GM23338 (cell line): ENCODE data around the gene KLHL17. TPM values are rescaled to one million over a fixed set of nuclear protein-coding genes. Genes with fewer than 3 reads are reported as not detected.

Source experiments
- ATAC-seq: fragments of 200-7000 bp; cut with Tn5 transposase; 3 replicates; pipeline ENCODE4 v1.9.1; 2020
- DNase-seq: peaks from one replicate; pipeline ENCODE4 v3.0.0-alpha.2; 2015; ENCODE audit warnings: low spot score
- H2AFZ ChIP-seq: fragments of 200-600 bp; sonication (generic); 2 replicates; pipeline ENCODE4 v1.8.0; 2016; ENCODE audit warnings: antibody characterized with exemption, mild to moderate bottlenecking, moderate library complexity
- H3F3A ChIP-seq: fragments of 200-600 bp; sonication (generic); replicated peaks from 2 replicates; pipeline ENCODE4 v1.8.0; 2017; ENCODE audit warnings: antibody characterized with exemption, mixed run types, low read depth
- H3K27ac ChIP-seq: fragments of 200-600 bp; sonication (generic); 2 replicates; pipeline ENCODE4 v1.6.1; 2016; ENCODE audit warnings: low read depth
- H3K27me3 ChIP-seq: fragments of 200-600 bp; sonication (generic); 2 replicates; pipeline ENCODE4 v1.8.0; 2016; ENCODE audit warnings: mild to moderate bottlenecking, mixed run types, moderate library complexity; ENCODE audit not compliant: insufficient read depth
- H3K36me3 ChIP-seq: fragments of 200-600 bp; sonication (generic); 2 replicates; pipeline ENCODE4 v1.8.0; 2016; ENCODE audit warnings: mild to moderate bottlenecking; ENCODE audit not compliant: insufficient read depth
- H3K4me1 ChIP-seq: fragments of 200-600 bp; sonication (generic); 2 replicates; pipeline ENCODE4 v1.8.0; 2016; ENCODE audit warnings: mild to moderate bottlenecking, moderate library complexity; ENCODE audit not compliant: insufficient read depth
- H3K4me2 ChIP-seq: fragments of 200-600 bp; sonication (generic); 2 replicates; pipeline ENCODE4 v1.7.1; 2017; ENCODE audit warnings: mixed run types
- H3K4me3 ChIP-seq: fragments of 200-600 bp; sonication (generic); 2 replicates; pipeline ENCODE4 v1.6.1; 2016; ENCODE audit warnings: mixed run types
- H3K79me2 ChIP-seq: fragments of 200-600 bp; sonication (generic); replicated peaks from 2 replicates; pipeline ENCODE4 v1.8.0; 2017; ENCODE audit warnings: mild to moderate bottlenecking; ENCODE audit not compliant: insufficient read depth
- H3K9me2 ChIP-seq: fragments of 200-600 bp; sonication (generic); 2 replicates; pipeline ENCODE4 v1.8.0; 2017; ENCODE audit not compliant: insufficient read depth
- H4K20me1 ChIP-seq: fragments of 200-600 bp; sonication (generic); replicated peaks from 2 replicates; pipeline ENCODE4 v1.8.0; 2017; ENCODE audit warnings: mild to moderate bottlenecking; ENCODE audit not compliant: insufficient read depth
- H3K27ac Mint-ChIP-seq: 2 replicates; pipeline ENCODE4 v1.8.0; 2020; ENCODE audit warnings: inconsistent platforms, mild to moderate bottlenecking, moderate library complexity, mixed read lengths
- H3K27me3 Mint-ChIP-seq: 3 replicates; pipeline ENCODE4 v1.8.0; 2022; ENCODE audit warnings: low read depth, mild to moderate bottlenecking, moderate library complexity, mixed read lengths, inconsistent platforms; ENCODE audit not compliant: insufficient read depth, poor library complexity
- H3K36me3 Mint-ChIP-seq: 3 replicates; pipeline ENCODE4 v1.8.0; 2021; ENCODE audit warnings: low read depth, mild to moderate bottlenecking, inconsistent platforms, moderate library complexity, mixed read lengths
- H3K4me1 Mint-ChIP-seq: 3 replicates; pipeline ENCODE4 v1.8.0; 2020; ENCODE audit warnings: mild to moderate bottlenecking, inconsistent platforms, mixed read lengths
- H3K4me3 Mint-ChIP-seq: 3 replicates; pipeline ENCODE4 v1.8.0; 2021; ENCODE audit warnings: moderate library complexity, mild to moderate bottlenecking, inconsistent platforms, mixed read lengths
- H3K9me3 Mint-ChIP-seq: 3 replicates; pipeline ENCODE4 v1.8.0; 2020; ENCODE audit warnings: moderate library complexity, mild to moderate bottlenecking, inconsistent platforms, mixed read lengths
- CTCF ChIP-seq, 2 experiments: fragments of 200-600 bp in 1 of 2; sonication (generic) in 1 of 2; conservative IDR thresholded peaks; 2 replicates each; pipeline versions ENCODE4 v1.5.1 to v1.6.1; 2016 to 2017; ENCODE audit warnings: antibody characterized with exemption in 2 of 2, low read depth in 2 of 2, mild to moderate bottlenecking in 2 of 2, moderate library complexity in 1 of 2
- JUNB ChIP-seq: IDR thresholded peaks from one replicate; pipeline ENCODE4 v1.6.1; 2016; ENCODE audit warnings: antibody characterized with exemption; ENCODE audit not compliant: unreplicated experiment
- NANOG ChIP-seq: IDR thresholded peaks from 2 replicates; pipeline ENCODE4 v1.6.1; 2016; ENCODE audit warnings: antibody characterized with exemption, borderline replicate concordance
- REST ChIP-seq: IDR thresholded peaks from one replicate; pipeline ENCODE4 v1.6.1; 2018; ENCODE audit warnings: antibody characterized with exemption; ENCODE audit not compliant: unreplicated experiment
- ZNF114 ChIP-seq: fragments of 250-450 bp; sonication (Bioruptor Pico); IDR thresholded peaks from 2 replicates; pipeline ENCODE4 v1.5.0; 2020; ENCODE audit warnings: mild to moderate bottlenecking, moderate library complexity
- polyA plus RNA-seq: library from polyadenylated mRNA; unstranded; fragments of >200 nt; fragmentation: Nextera tagmentation; extraction: Ambion mirVana; gene quantifications from 2 replicates; pipeline ENCODE4 v1.2.1, GENCODE V29; 2016
- total RNA-seq: library from RNA; depleted of rRNA; stranded (reverse); fragments of >200 nt; shearing (Covaris generic); gene quantifications from 2 replicates; pipeline ENCODE4 v1.2.3, GENCODE V29; 2014

The KLHL17 gene
- total and polyA plus RNA-seq, 2 experiments from 2014 or later, result 16.5 to 37.1 TPM

GRCh38 chr1:911875-912739 lies 48.3 kb upstream of the KLHL17 start:
- H3K27ac Mint-ChIP-seq, result no peak overlapping the region
- ATAC-seq (no peak), DNase-seq (no peak)
- no peaks in the 10 kb centered on the region for H3K9me2 ChIP-seq
- no peak overlapping the region for H3K4me2 ChIP-seq
- no peaks in the 10 kb centered on the region for H3K79me2 ChIP-seq
- H3K36me3 ChIP-seq, result no peaks in the 10 kb centered on the region
- peaks cover 2% of the 10 kb centered on the region; the same call in 1 of the 3 replicates for H3K36me3 Mint-ChIP-seq
- peaks cover 4% of the 10 kb centered on the region; the same call in 2 of the 3 replicates for H3K9me3 Mint-ChIP-seq
- H3F3A ChIP-seq, result no peaks in the 10 kb centered on the region
- no peak overlapping the region for H3K27ac ChIP-seq
- peaks cover 8% of the 10 kb centered on the region; the same call in 2 of the 3 replicates for H3K4me1 Mint-ChIP-seq
- H3K4me3 Mint-ChIP-seq, result no peak overlapping the region; the same call in 2 of the 3 replicates
- H3K4me1 ChIP-seq, result no peaks in the 10 kb centered on the region
- H3K27me3 Mint-ChIP-seq, result peaks cover 44% of the 10 kb centered on the region
- TF ChIP-seq ZNF114 (CRISPR knock-in tag), result no peak
- TF ChIP-seq JUNB, result no peak
- no peak for TF ChIP-seq NANOG
- no peak for TF ChIP-seq REST
- H3K27me3 ChIP-seq, result peaks cover 61% of the 10 kb centered on the region
- H3K4me3 ChIP-seq, result no peak overlapping the region
- no peak overlapping the region for H2AFZ ChIP-seq
- H4K20me1 ChIP-seq, result no peaks in the 10 kb centered on the region

- no peaks in the 10 kb centered on the region for H4K20me1 ChIP-seq
- Mint-ChIP-seq H3K9me3 (peaks cover 4% of the 10 kb centered on the region; the same call in 2 of the 3 replicates), H3K36me3 (peaks cover 2% of the 10 kb centered on the region; the same call in 1 of the 3 replicates), H3K27ac (no peak overlapping the region), H3K27me3 (peaks cover 46% of the 10 kb centered on the region), H3K4me1 (peaks cover 11% of the 10 kb centered on the region; the same call in 2 of the 3 replicates), H3K4me3 (no peak overlapping the region; the same call in 2 of the 3 replicates)
- DNase-seq (peak; percentile 83), ATAC-seq (peak; percentile 88)
- TF ChIP-seq JUNB (no peak), CTCF (conservative IDR thresholded peaks at IDR 0.05; ENCODE audit: low read depth in 2 of 2) (peak; percentile 29 to 46; a peak in 3 of 4 replicates)
- no peaks in the 10 kb centered on the region for H3K36me3 ChIP-seq
- H2AFZ ChIP-seq, result no peak overlapping the region
- no peak overlapping the region for H3K27ac ChIP-seq
- no peaks in the 10 kb centered on the region for H3F3A ChIP-seq
- H3K27me3 ChIP-seq, result peaks cover 61% of the 10 kb centered on the region
- H3K9me2 ChIP-seq, result no peaks in the 10 kb centered on the region
- H3K4me2 ChIP-seq, result no peak overlapping the region
- H3K4me3 ChIP-seq, result no peak overlapping the region
- H3K79me2 ChIP-seq, result no peaks in the 10 kb centered on the region
- H3K4me1 ChIP-seq, result no peaks in the 10 kb centered on the region
Observed at GRCh38 chr1:912740-913301, 47.6 kb upstream of the KLHL17 start.
